ENCODE measurements around the gene AMIGO1.

GRCh38 chr1:109543988-109544735, 34.6 kb upstream of the AMIGO1 start:
- TF ChIP-seq CTCF (IDR thresholded peaks at IDR 0.05), result no peak
- no peak for TF ChIP-seq POLR2A (IDR thresholded peaks at IDR 0.05)

All from adrenal gland (tissue), 5 donors.